OCI-LY7 (cell line): Measurements from ENCODE around the gene CREG2. TPM values are rescaled to one million over a fixed set of nuclear protein-coding genes. Genes with fewer than 3 reads are reported as not detected.

Experiments used
- BruUV-seq: library from RNA; stranded (reverse); fragments of 400-500 nt; replicated peaks from 2 replicates; lab custom pipeline; 2021; lab: Mats Ljungman, UMichigan
- CTCF ChIA-PET: fragments of 300-600 bp; sonication (Branson Sonifier 250); formaldehyde crosslinking; loops from one replicate; lab custom pipeline; 2022; ENCODE audit warnings: antibody characterized with exemption; ENCODE audit not compliant: unreplicated experiment; lab: Charles Lee
- POLR2A ChIA-PET: fragments of 300-600 bp; sonication (Branson Sonifier 250); formaldehyde crosslinking; loops from one replicate; lab custom pipeline; 2022; ENCODE audit warnings: antibody characterized with exemption; lab: Charles Lee
- DNase-seq: peaks from one replicate; pipeline ENCODE4 v3.0.0-alpha.2; 2015; ENCODE audit warnings: low spot score
- H2AFZ ChIP-seq: fragments of 200-600 bp; sonication (generic), shearing (Covaris generic); 2 replicates; pipeline ENCODE4 v1.6.1; 2014; ENCODE audit warnings: mild to moderate bottlenecking, antibody characterized with exemption, low read length, moderate library complexity
- H3K27ac ChIP-seq: fragments of 200-600 bp; sonication (generic); 2 replicates; pipeline ENCODE4 v1.5.1; 2014; ENCODE audit warnings: mixed run types, low read depth, mild to moderate bottlenecking, moderate library complexity, low read length, inconsistent platforms; ENCODE audit not compliant: poor library complexity, severe bottlenecking
- H3K36me3 ChIP-seq: fragments of 200-600 bp; sonication (generic); 2 replicates; pipeline ENCODE4 v1.6.1; 2014; ENCODE audit warnings: mild to moderate bottlenecking, antibody characterized with exemption, low read length, moderate library complexity, mixed read lengths; ENCODE audit not compliant: insufficient read depth
- H3K4me1 ChIP-seq: fragments of 200-600 bp; sonication (generic); 2 replicates; pipeline ENCODE4 v1.5.1; 2014; ENCODE audit warnings: mild to moderate bottlenecking, low read length; ENCODE audit not compliant: insufficient read depth, poor library complexity, severe bottlenecking
- H3K4me2 ChIP-seq: fragments of 200-600 bp; sonication (generic); 2 replicates; pipeline ENCODE4 v1.6.1; 2014; ENCODE audit warnings: mild to moderate bottlenecking, low read length
- H3K4me3 ChIP-seq: fragments of 200-600 bp; sonication (generic); 2 replicates; pipeline ENCODE4 v1.5.1; 2014; ENCODE audit warnings: mild to moderate bottlenecking, low read depth, low read length; ENCODE audit not compliant: poor library complexity, severe bottlenecking
- H3K79me2 ChIP-seq: fragments of 200-600 bp; sonication (generic); 2 replicates; pipeline ENCODE4 v1.6.1; 2016; ENCODE audit warnings: low read depth, mild to moderate bottlenecking, low read length, moderate library complexity, mixed read lengths; ENCODE audit not compliant: insufficient read depth
- H3K9me2 ChIP-seq: fragments of 200-600 bp; sonication (generic); 2 replicates; pipeline ENCODE4 v1.6.1; 2016; ENCODE audit warnings: mild to moderate bottlenecking, low read length, mixed read lengths; ENCODE audit not compliant: insufficient read depth
- H3K9me3 ChIP-seq: fragments of 200-600 bp; sonication (generic); 2 replicates; pipeline ENCODE4 v1.6.1; 2014; ENCODE audit warnings: mild to moderate bottlenecking, mixed run types, low read length, mixed read lengths
- H4K20me1 ChIP-seq: fragments of 200-600 bp; sonication (generic); 2 replicates; pipeline ENCODE4 v1.6.1; 2014; ENCODE audit warnings: mild to moderate bottlenecking, antibody characterized with exemption, low read length, moderate library complexity, mixed read lengths; ENCODE audit not compliant: insufficient read depth
- CTCF ChIP-seq: fragments of 200-600 bp; sonication (generic); conservative IDR thresholded peaks from 2 replicates; pipeline ENCODE4 v1.5.1; 2014; ENCODE audit warnings: mild to moderate bottlenecking, antibody characterized with exemption, low read length, moderate library complexity, mixed read lengths
- EZH2phosphoT487 ChIP-seq: fragments of 200-600 bp; sonication (generic); IDR thresholded peaks from 2 replicates; pipeline ENCODE4 v1.6.1; 2018; ENCODE audit warnings: low read depth, borderline replicate concordance, mild to moderate bottlenecking, mixed run types, antibody characterized with exemption, low read length, moderate library complexity, mixed read lengths
- intact Hi-C: fragments of 100-400 bp; cut with micrococcal nuclease; formaldehyde crosslinking; loops from one replicate; pipeline ENCODE4 v1.10.0; 2022; ENCODE audit not compliant: unreplicated experiment
- total RNA-seq, 2 experiments: library from RNA; depleted of rRNA in 1 of 2; stranded (reverse); fragments of >200 nt in 1 of 2; shearing (Covaris generic) in 1 of 2; gene quantifications; 2 replicates each; pipeline ENCODE4 v1.2.3, GENCODE V29; 2014 to 2022

The CREG2 gene
- total RNA-seq, 2 experiments from 2014 or later: not detected

GRCh38 chr2:101420623-101421022, 33.3 kb upstream of the CREG2 start:
- no peak overlapping the region for H3K4me3 ChIP-seq
- intact Hi-C loops: no loop called here
- no peaks in the 10 kb centered on the region for H3K9me3 ChIP-seq
- H3K36me3 ChIP-seq: no peaks in the 10 kb centered on the region
- H3K4me2 ChIP-seq: no peak overlapping the region
- no peak overlapping the region for H2AFZ ChIP-seq
- no peak overlapping the region for H3K27ac ChIP-seq
- TF ChIP-seq EZH2phosphoT487: no peak
- TF ChIP-seq CTCF: no peak
- H4K20me1 ChIP-seq: no peaks in the 10 kb centered on the region
- H3K4me1 ChIP-seq: no peaks in the 10 kb centered on the region
- no peaks in the 10 kb centered on the region for H3K9me2 ChIP-seq
- no peaks in the 10 kb centered on the region for H3K79me2 ChIP-seq
- no peak for DNase-seq
- no TSS peak for BruUV-seq
- ChIA-PET CTCF (no interaction called here), POLR2A (no interaction called here)

DNA sequence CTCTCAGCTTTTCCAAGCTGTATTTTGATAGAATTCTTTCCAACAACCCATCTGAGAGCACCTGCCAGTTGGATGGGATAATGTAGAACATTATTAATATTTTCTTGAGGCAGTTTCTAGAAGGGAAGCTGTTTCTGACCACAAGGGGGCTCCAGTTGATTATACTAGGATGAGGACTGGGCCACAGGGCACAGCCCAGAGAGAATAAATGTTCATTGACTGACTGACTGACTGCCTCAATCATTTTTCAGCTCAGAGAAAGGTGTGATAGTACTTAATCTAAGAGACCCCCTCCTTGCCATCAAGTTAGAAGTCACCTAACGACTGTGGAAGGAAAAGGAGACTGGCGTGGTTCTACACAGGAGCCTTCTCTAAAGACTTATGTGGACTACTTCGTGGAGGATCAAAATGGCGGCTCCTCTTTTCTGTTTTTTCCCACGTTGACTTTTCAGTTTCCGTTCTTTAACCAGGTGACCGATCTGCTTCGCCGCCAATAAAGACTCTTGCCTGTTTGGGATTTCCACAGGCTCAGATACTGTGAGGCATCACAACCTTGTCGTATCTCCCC, 31.9 kb upstream of the CREG2 start:
- no peak overlapping the region for H3K4me3 ChIP-seq
- no peaks in the 10 kb centered on the region for H3K79me2 ChIP-seq
- no peaks in the 10 kb centered on the region for H3K36me3 ChIP-seq
- no peak overlapping the region for H2AFZ ChIP-seq
- no peaks in the 10 kb centered on the region for H3K9me3 ChIP-seq
- CTCF ChIA-PET: no interaction called here
- no peaks in the 10 kb centered on the region for H3K4me1 ChIP-seq
- intact Hi-C loops: loop anchor here (1.0 to 2.0 kb wide), 3 partner anchors 412 to 821 kb away; no protein-coding TSS in a partner anchor
- peak; percentile 67 for DNase-seq
- TF ChIP-seq CTCF (peak; percentile 89), EZH2phosphoT487 (no peak)
- no peak overlapping the region for H3K27ac ChIP-seq
- H3K4me2 ChIP-seq: no peak overlapping the region
- POLR2A ChIA-PET: no interaction called here
- H3K9me2 ChIP-seq: no peaks in the 10 kb centered on the region
- no TSS peak for BruUV-seq
- H4K20me1 ChIP-seq: no peaks in the 10 kb centered on the region

- Histone ChIP-seq H3K4me3 (no peak overlapping the region), H3K36me3 (no peaks in the 10 kb centered on the region), H3K9me2 (no peaks in the 10 kb centered on the region), H4K20me1 (no peaks in the 10 kb centered on the region), H3K4me2 (no peak overlapping the region), H3K79me2 (no peaks in the 10 kb centered on the region), H3K9me3 (no peaks in the 10 kb centered on the region), H2AFZ (no peak overlapping the region), H3K27ac (no peak overlapping the region), H3K4me1 (no peaks in the 10 kb centered on the region)
- POLR2A ChIA-PET: no interaction called here
- intact Hi-C loops: loop anchor here (1.0 to 2.0 kb wide), 3 partner anchors 412 to 822 kb away; no protein-coding TSS in a partner anchor
- DNase-seq: no peak
- TF ChIP-seq CTCF (no peak), EZH2phosphoT487 (no peak)
- CTCF ChIA-PET: no interaction called here
- BruUV-seq: no TSS peak
These were observed 31.3 kb upstream of the CREG2 start for GRCh38 chr2:101418460-101419095.
